Gastrocnemius medialis (tissue), 4 donors: ENCODE measurements around the gene EIF4E3. TPM values are rescaled to one million over a fixed set of nuclear protein-coding genes. Genes with fewer than 3 reads are reported as not detected.

Source experiments
- ATAC-seq, 2 donors: fragments of 150-250 bp; one replicate each; pipeline ENCODE4 v1.9.1; 2016
- DNase-seq, 2 donors: peaks; one replicate each; pipeline ENCODE4 v3.0.0-alpha.2; 2019
- H3K27ac ChIP-seq, 4 donors: fragments of 200-600 bp; sonication (generic); 1 replicate in 1 of 4; 2 replicates in 3 of 4; pipeline ENCODE4 v1.5.1; 2016 to 2018; ENCODE audit warnings: mild to moderate bottlenecking in 2 of 4, moderate library complexity in 1 of 4
- H3K27me3 ChIP-seq, 3 donors: fragments of 200-600 bp; sonication (generic) in 2 of 3; 1 replicate in 1 of 3; 2 replicates in 2 of 3; pipeline versions ENCODE4 v1.5.1 to v1.6.0; 2016 to 2019; ENCODE audit warnings: mild to moderate bottlenecking in 1 of 3, moderate library complexity in 1 of 3
- H3K36me3 ChIP-seq, 2 donors: fragments of 200-600 bp; sonication (generic) in 1 of 2; one replicate each; pipeline ENCODE4 v1.5.1; 2017 to 2018
- H3K4me1 ChIP-seq, 2 donors: fragments of 200-600 bp; sonication (generic) in 1 of 2; one replicate each; pipeline ENCODE4 v1.5.1; 2016 to 2017; ENCODE audit warnings: mild to moderate bottlenecking in 2 of 2
- H3K4me3 ChIP-seq, 4 donors: fragments of 200-600 bp; sonication (generic) in 3 of 4; 1 replicate in 1 of 4; 2 replicates in 3 of 4; pipeline ENCODE4 v1.5.1; 2016 to 2019; ENCODE audit warnings: mild to moderate bottlenecking in 2 of 4
- H3K9me3 ChIP-seq, 3 donors: fragments of 200-600 bp; sonication (generic) in 2 of 3; 1 replicate in 1 of 3; 2 replicates in 2 of 3; pipeline ENCODE4 v1.5.1; 2016 to 2019
- POLR2A ChIP-seq, 2 donors: fragments of 450-650 bp; IDR thresholded peaks; one replicate each; pipeline ENCODE4 v1.6.1; 2017; ENCODE audit warnings: antibody characterized with exemption in 2 of 2, mild to moderate bottlenecking in 2 of 2, moderate library complexity in 2 of 2
- in situ Hi-C, 4 donors: fragments of 200-750 bp; cut with MboI; loops; one replicate each; pipeline versions ENCODE4 v1.15.0 to v1.8.0; 2017; ENCODE audit warnings: low sequenced_read_pairs in 4 of 4
- intact Hi-C: fragments of 100-400 bp; cut with DNase I; formaldehyde crosslinking; loops from one replicate; pipeline ENCODE4 v1.15.1; 2023; ENCODE audit warnings: low total_unique reads
- total RNA-seq, 4 donors: library from RNA; depleted of rRNA; stranded (reverse); fragments of >200 nt; gene quantifications; one replicate each; pipeline versions ENCODE4 v1.1.0 to v1.2.3, GENCODE V29; 2016
- TF ChIP-seq, protein P1 (sequence below), 5 experiments: fragments of 450-650 bp in 3 of 5; fragments of 200-600 bp in 2 of 5; sonication (generic) in 2 of 5; IDR thresholded peaks in 4 of 5; conservative IDR thresholded peaks in 1 of 5; 1 replicate in 4 of 5; 2 replicates in 1 of 5; pipeline ENCODE4 v1.5.1; 2016 to 2019; ENCODE audit warnings: antibody characterized with exemption in 5 of 5, mild to moderate bottlenecking in 3 of 5, moderate library complexity in 3 of 5

Gene EIF4E3
- total RNA-seq, 4 donors from 2014 or later, result 25.0 to 51.0 (median 42.8) TPM

DNA sequence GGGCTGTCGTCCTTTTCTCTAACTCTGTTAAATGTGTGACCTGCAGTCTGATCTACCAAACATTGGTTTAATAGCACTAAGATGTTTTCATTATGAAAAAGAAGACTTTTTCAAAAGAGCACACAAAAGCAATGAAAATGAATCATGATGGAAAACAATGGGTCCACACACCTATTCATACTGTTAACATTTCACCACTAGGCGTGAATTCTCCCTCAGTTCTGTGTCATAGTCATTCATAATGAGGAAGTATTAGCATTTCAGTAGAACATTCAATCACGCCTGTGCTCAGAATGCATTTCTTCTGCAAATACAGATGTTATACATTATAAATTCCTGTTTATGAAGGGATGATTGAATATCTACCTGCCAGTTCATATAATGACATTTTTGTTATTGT is 35.9 kb downstream of the EIF4E3 start:
- intact Hi-C loops, result no loop called here
- no peak for ATAC-seq

DNA sequence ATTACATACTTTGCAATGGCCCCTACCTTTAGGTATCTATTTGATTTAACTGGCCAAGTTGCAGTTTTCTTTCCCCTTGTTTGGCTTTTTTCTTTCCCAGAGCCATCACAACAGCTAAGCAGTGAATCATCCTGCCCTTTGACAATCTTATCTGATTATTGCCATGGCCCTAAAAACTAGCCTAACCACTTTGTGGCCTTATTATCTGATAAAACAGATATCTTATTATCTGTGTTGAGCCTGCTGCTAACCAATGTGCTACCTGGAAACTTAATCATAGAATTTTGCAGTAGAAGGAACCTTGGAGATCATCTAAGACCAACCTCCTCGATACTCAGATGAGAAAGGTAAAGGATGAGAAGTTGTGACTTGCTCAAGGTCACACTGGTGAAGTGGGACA is 37.1 kb downstream of the EIF4E3 start:
- DNase-seq (no peak), ATAC-seq (no peak)
- H3K4me1 ChIP-seq, result peaks cover 0 to 8% of the 10 kb centered on the region in 2 donors
- intact Hi-C loops (no loop called here), in situ Hi-C loops (no loop called here)
- TF ChIP-seq POLR2A (IDR thresholded peaks at IDR 0.05), result no peak
- TF ChIP-seq, protein P1, sequence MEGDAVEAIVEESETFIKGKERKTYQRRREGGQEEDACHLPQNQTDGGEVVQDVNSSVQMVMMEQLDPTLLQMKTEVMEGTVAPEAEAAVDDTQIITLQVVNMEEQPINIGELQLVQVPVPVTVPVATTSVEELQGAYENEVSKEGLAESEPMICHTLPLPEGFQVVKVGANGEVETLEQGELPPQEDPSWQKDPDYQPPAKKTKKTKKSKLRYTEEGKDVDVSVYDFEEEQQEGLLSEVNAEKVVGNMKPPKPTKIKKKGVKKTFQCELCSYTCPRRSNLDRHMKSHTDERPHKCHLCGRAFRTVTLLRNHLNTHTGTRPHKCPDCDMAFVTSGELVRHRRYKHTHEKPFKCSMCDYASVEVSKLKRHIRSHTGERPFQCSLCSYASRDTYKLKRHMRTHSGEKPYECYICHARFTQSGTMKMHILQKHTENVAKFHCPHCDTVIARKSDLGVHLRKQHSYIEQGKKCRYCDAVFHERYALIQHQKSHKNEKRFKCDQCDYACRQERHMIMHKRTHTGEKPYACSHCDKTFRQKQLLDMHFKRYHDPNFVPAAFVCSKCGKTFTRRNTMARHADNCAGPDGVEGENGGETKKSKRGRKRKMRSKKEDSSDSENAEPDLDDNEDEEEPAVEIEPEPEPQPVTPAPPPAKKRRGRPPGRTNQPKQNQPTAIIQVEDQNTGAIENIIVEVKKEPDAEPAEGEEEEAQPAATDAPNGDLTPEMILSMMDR (IDR thresholded peaks at IDR 0.05 in 4 of 5, conservative IDR thresholded peaks at IDR 0.05 in 1 of 5), result no peak
- no peaks in the 10 kb centered on the region for H3K9me3 ChIP-seq
- H3K27me3 ChIP-seq, result no peaks in the 10 kb centered on the region
- no peak overlapping the region for H3K27ac ChIP-seq
- peaks cover 0 to 13% of the 10 kb centered on the region in 2 donors for H3K36me3 ChIP-seq
- no peak overlapping the region for H3K4me3 ChIP-seq

More for the DNA sequence above, 35.9 kb downstream of the EIF4E3 start:
- peaks cover 0 to 8% of the 10 kb centered on the region in 2 donors for H3K4me1 ChIP-seq
- peaks cover 0 to 13% of the 10 kb centered on the region in 2 donors for H3K36me3 ChIP-seq
- no peak overlapping the region for H3K4me3 ChIP-seq
- no peaks in the 10 kb centered on the region for H3K27me3 ChIP-seq
- in situ Hi-C loops, result no loop called here
- TF ChIP-seq, protein P1 (IDR thresholded peaks at IDR 0.05 in 4 of 5, conservative IDR thresholded peaks at IDR 0.05 in 1 of 5), result no peak
- TF ChIP-seq POLR2A (IDR thresholded peaks at IDR 0.05), result no peak
- H3K27ac ChIP-seq, result no peak overlapping the region
- H3K9me3 ChIP-seq, result no peaks in the 10 kb centered on the region
- no peak for DNase-seq

DNA sequence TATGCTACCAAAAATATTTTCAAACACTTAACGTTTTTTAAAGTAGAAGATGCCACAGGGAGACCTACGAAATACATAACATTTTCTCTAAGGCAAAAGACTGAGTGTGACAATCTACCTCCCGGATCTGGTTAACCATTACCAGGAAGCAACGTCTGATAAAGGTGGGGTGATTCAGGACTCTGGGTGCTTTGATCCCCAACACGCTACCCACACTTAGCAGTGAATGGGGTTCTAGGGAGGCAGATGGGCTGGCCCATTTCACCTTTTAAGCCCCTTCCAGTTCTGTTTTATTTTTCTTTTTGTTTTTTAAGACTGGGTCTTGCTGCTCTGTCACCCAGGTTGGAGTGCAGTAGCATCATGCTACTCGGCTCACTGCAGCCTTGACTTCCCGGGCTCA is 39.5 kb downstream of the EIF4E3 start:
- DNase-seq, result no peak

DNA sequence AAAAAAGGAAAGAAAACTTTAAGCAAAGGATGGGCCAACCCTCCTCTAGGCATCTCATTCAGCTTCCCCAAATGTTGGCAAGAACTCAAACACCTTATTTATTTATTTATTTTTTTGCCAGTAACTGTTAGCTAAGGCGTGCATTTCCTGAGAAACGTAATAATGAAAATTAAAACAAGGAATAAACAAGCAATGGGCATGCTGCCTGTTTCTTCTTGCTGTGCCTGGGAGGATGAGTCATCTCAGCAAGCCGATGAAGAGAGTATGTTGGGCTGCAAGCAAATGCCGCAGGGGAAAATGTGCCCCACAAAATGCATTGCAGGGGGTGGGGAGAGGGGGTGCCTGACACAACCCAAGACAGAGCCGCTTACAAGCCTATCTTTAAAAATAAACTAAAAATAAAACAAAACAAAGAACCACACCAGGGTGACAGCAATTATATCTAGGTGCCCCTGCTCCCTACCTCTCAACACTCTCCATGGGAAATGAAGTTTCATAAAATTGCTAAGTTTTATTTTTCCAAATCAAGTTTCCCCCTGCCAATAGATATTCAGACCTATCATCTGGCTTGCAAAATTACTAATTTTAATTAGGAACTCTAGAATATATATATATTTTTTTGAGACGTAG is 40.3 kb downstream of the EIF4E3 start:
- no peak overlapping the region for H3K4me3 ChIP-seq
- no peaks in the 10 kb centered on the region for H3K9me3 ChIP-seq
- no peak overlapping the region for H3K27ac ChIP-seq
- ATAC-seq (peak in 1 of 2 donors; percentile 55), DNase-seq (peak in 1 of 2 donors; percentile 14)
- TF ChIP-seq POLR2A (IDR thresholded peaks at IDR 0.05), result no peak
- TF ChIP-seq, protein P1 (IDR thresholded peaks at IDR 0.05 in 4 of 5, conservative IDR thresholded peaks at IDR 0.05 in 1 of 5), result no peak
- no peaks in the 10 kb centered on the region for H3K27me3 ChIP-seq
- intact Hi-C loops (no loop called here), in situ Hi-C loops (no loop called here)
- peaks cover under 1 to 5% of the 10 kb centered on the region in 2 donors for H3K4me1 ChIP-seq
- peaks cover 0 to 13% of the 10 kb centered on the region in 2 donors for H3K36me3 ChIP-seq

More for the DNA sequence above, 39.5 kb downstream of the EIF4E3 start:
- TF ChIP-seq, protein P1 (IDR thresholded peaks at IDR 0.05 in 4 of 5, conservative IDR thresholded peaks at IDR 0.05 in 1 of 5), result no peak
- no peak for TF ChIP-seq POLR2A (IDR thresholded peaks at IDR 0.05)
- Histone ChIP-seq H3K27ac (no peak overlapping the region), H3K4me3 (no peak overlapping the region), H3K4me1 (peaks cover 4 to 8% of the 10 kb centered on the region in 2 donors), H3K36me3 (peaks cover 0 to 13% of the 10 kb centered on the region in 2 donors), H3K9me3 (no peaks in the 10 kb centered on the region), H3K27me3 (no peaks in the 10 kb centered on the region)
- in situ Hi-C loops, result no loop called here
- intact Hi-C loops, result no loop called here
- no peak for ATAC-seq
